CD4-positive, alpha-beta T cell treated with Interleukin-2 at 100 ng/mL for 4 hours (primary cell): ENCODE results near the gene SCN2B.
A peak's percentile ranks its signal among the peaks of the same experiment; 100 is the strongest.

Experiments used
- DNase-seq: peaks from one replicate; pipeline ENCODE4 v3.0.0-alpha.2; 2020; ENCODE audit warnings: low spot score

SCN2B gene

GRCh38 chr11:118175993-118176777, at the start of gene SCN2B:
Gene SCN2B (minus strand): TSS chr11:118176639. CDS start chr11:118176431, 208 bp downstream.
- no peak for DNase-seq

- DNase-seq: peak; percentile 75
These were observed 48.2 kb upstream of the SCN2B start, which contains the start of gene JAML for GRCh38 chr11:118224511-118225188. Gene JAML (minus strand): TSS chr11:118225011. CDS start chr11:118214866, 10,145 bp downstream.

DNA sequence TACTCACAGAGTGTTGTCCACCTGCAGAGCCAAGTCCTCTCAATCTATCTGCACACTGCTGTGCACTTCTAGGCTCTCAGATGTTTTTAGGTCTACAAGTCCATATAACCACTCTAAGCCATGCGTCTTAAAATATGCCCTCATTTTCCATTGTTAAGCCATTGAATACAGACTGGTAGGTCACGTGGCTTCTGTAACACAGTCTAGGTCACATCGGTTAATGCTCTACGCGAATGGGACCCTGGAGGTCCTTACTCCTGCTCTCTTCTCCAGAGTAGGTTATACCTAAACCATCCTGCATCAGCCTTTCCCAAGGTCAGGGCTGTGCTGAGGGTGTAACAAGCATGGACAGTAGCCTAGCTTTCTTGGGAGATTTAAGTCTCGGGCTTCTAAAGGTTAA, 47.6 kb upstream of the SCN2B start:
- DNase-seq: no peak

- no peak for DNase-seq
These were observed 47.1 kb upstream of the SCN2B start for GRCh38 chr11:118223570-118223969.

GRCh38 chr11:118222437-118222836, 46.0 kb upstream of the SCN2B start:
- no peak for DNase-seq

DNA sequence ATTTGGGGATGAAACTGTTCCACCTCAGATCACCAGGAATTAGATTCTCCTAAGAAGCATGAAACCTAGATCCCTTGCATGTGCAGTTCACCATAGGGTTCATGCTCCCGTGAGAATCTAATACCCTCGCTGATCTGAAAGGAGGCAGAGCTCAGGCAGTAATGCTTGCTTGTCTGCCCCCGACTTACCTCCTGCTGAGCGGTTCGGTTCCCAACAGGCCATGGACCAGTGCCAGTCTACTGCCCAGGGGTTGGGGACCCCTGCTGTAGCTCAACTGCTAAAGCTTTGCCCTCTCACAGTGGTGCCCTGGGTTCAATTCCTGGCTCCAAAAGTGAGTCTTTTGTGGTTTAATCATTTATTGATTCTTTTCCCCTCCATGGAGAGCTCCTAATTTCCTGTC, 45.0 kb upstream of the SCN2B start:
- no peak for DNase-seq

- DNase-seq: no peak
These were observed 43.3 kb upstream of the SCN2B start for GRCh38 chr11:118219732-118220131.

DNA sequence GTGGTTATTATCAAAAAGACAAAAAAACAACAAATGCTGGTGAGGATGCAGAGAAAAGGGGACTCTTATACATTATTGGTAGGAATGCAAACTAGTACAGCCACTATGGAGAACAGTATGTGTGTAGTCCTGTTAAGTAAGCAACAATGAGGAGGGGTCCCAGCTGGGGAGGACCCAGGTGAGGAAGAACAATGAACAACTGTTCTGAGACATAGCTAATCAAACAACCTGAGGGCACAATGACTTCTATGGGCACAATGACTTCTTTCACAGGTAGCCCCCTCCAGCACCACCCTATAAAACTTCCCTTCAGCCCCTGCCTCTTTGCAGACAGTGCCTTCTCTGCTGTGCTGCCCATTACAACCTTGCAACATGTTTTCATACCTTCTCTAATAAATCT, 42.8 kb upstream of the SCN2B start:
- no peak for DNase-seq

GRCh38 chr11:118217575-118217974, 41.1 kb upstream of the SCN2B start:
- no peak for DNase-seq

DNA sequence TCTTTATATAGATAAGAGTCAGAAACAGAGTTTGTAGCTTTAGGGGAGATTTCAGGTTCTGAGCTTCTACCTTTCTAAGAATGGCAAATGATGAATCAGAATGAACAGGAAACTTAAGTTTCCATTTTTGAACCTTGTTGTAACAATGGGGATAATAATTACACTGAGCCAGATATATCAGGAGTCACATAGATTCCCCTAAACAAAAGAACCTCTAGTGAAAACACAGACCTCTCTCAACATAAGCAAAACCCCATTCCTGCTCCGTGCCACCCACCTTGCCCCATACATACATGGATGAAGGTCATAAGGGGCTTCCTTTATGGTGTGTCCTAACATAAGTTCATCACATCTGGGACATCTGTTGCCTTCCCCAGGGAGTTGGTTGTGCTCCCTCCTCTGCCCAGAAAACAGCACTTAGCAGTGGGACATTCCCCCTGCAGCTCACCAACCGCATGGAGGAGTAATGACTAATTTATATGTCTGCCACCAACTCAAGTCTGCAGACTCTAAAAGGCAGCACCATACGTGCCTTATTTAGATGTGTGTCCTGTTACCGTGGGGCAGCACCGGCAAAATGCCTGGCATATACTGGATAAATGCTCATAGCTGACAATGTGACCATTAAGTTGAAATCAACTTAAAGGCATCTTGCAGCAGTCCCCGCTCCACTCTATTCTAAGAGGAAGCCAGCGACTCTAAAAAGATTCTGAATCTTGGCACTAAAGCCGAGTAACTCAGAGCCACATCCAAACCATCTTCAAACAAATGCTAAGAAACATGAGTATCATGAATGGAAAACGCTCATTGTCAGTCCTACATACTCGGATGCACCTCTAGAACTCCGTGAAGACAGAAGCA, 40.4 kb upstream of the SCN2B start:
- DNase-seq: peak; percentile 63

- DNase-seq: no peak
These were observed 39.3 kb upstream of the SCN2B start for GRCh38 chr11:118215765-118216164.

GRCh38 chr11:118215262-118215661, 38.8 kb upstream of the SCN2B start:
- no peak for DNase-seq

- DNase-seq: no peak
These were observed 37.9 kb upstream of the SCN2B start for GRCh38 chr11:118214210-118214914.

DNA sequence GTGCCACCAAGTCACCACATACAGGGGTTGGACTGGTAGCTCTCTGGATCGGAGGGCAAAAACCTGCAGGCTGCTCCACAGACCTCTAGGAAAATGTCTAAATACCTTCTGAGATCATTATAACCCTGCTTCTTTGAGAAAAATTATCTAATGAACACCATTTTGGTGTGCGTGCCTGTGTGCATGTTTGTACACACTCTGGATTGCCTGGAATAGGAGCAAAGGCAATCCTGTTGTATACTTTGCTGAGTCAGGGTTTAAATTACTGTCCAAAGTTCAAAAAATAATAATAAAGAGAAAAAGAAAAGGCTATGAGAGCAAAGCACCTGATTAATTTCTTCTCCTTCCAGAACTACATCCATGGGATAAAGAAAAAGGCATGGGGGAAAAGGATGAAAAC, 37.3 kb upstream of the SCN2B start:
- DNase-seq: no peak

DNA sequence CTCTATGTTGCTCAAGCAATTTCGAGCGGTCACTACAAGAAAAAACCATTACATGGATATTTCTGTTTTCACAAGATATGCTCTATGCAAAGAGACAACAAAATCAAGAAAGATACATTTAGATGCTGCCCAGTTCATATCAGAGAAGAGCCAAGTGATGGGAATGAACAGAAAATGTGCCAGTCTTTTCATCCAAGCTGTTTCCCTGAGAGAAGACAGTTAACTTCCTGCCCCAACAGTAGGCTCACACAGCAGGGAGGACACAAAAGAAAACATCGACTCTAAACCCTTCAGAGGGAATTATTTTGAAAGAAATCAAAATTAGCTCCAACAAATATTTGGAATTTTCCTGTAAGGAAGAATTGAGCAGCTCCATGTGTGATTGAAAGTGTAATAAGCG, 36.8 kb upstream of the SCN2B start:
- no peak for DNase-seq

DNA sequence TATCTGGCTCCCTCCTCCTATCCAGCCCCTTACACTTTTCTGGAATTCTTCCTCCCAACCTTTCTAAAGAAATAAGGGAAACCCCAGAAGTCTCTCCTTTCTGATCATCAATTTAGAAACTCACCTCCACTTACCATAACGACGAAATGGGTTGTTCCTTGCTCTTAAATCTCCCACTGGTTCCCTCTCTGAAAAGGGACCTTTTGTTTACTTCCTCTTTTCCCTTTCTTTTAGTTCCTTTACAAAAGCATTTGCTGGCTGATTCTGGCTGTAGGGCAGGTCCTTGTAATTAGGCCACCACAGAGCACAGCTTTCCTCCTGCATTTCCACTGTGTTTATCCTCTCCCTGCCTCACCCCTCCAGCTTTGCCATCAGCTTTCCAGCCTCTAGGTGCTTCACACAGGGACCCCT, 36.3 kb upstream of the SCN2B start:
- DNase-seq: no peak

DNA sequence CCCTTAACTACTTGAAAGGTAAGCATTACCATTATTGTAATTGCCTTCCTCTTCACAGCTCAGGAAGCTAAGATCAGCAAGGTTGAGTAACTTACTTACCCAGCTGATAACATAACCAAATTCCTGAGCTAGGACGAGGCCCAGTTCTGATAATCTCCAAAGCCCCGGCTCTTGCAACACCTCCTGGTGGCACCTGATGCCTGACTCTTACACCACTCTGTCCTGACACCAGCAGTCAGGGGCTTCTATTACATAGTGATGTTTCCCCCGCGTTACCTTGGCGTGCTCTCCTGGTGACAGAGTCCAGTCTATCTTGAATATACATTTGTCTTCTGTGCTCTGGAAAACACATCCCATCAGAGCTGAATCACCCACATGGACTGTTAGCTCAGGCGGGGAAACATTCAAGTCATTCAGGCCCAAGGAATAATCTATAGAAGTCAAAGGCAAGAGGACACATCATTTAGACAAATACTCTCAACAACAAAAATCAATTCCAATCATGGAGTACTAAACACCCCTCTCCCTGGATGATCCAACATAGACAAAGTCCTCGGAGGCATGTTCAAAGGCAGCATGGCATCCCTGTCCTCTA, 35.8 kb upstream of the SCN2B start:
- DNase-seq: no peak

- DNase-seq: no peak
These were observed 34.6 kb upstream of the SCN2B start for GRCh38 chr11:118211006-118211405.

- DNase-seq: no peak
These were observed 33.9 kb upstream of the SCN2B start for GRCh38 chr11:118210323-118210722.

- no peak for DNase-seq
These were observed 32.6 kb upstream of the SCN2B start for GRCh38 chr11:118209033-118209432.

- DNase-seq: no peak
These were observed 30.6 kb upstream of the SCN2B start for GRCh38 chr11:118207079-118207478.
